HepG2 (cell line): Measurements from ENCODE around the gene OSGIN1. TPM values are rescaled to one million over a fixed set of nuclear protein-coding genes. Genes with fewer than 3 reads are reported as not detected.

Source experiments
- ADNP ChIP-seq: sonication (generic); formaldehyde crosslinking; IDR thresholded peaks from 2 replicates; pipeline ENCODE4 v1.4.0; 2020; ENCODE audit warnings: missing genetic modification reagents
- ATF7 ChIP-seq, 2 experiments: fragments of 450-650 bp in 1 of 2; sonication (generic) in 1 of 2; formaldehyde crosslinking in 1 of 2; IDR thresholded peaks; 2 replicates each; pipeline versions ENCODE4 v1.4.0 to v1.6.1; 2016 to 2020; ENCODE audit warnings: antibody characterized with exemption in 1 of 2, mild to moderate bottlenecking in 1 of 2, missing genetic modification reagents in 1 of 2
- KDM5B ChIP-seq: sonication (generic); formaldehyde crosslinking; IDR thresholded peaks from 2 replicates; pipeline ENCODE4 v1.4.0; 2020; ENCODE audit warnings: missing genetic modification reagents, mild to moderate bottlenecking, borderline replicate concordance
- MAFG ChIP-seq: sonication (generic); formaldehyde crosslinking; IDR thresholded peaks from 2 replicates; pipeline ENCODE4 v1.5.1; 2020; ENCODE audit warnings: mild to moderate bottlenecking, missing genetic modification reagents
- MED8 ChIP-seq: sonication (generic); formaldehyde crosslinking; IDR thresholded peaks from 2 replicates; pipeline ENCODE4 v1.8.1; 2023; ENCODE audit warnings: mild to moderate bottlenecking, missing genetic modification reagents; ENCODE audit not compliant: insufficient replicate concordance
- MIXL1 ChIP-seq: IDR thresholded peaks from 2 replicates; pipeline ENCODE4 v1.6.1; 2016
- RCOR2 ChIP-seq: IDR thresholded peaks from 2 replicates; pipeline ENCODE4 v1.6.1; 2016; ENCODE audit warnings: missing biosample characterization, missing genetic modification reagents
- U2AF2 ChIP-seq: fragments of 200-400 bp; formaldehyde crosslinking; IDR thresholded peaks from 2 replicates; pipeline ENCODE4 v1.6.1; 2017; ENCODE audit warnings: low read depth, mild to moderate bottlenecking, low read length
- ZBTB37 ChIP-seq: sonication (generic); formaldehyde crosslinking; IDR thresholded peaks from 2 replicates; pipeline ENCODE4 v1.4.0; 2020; ENCODE audit warnings: mild to moderate bottlenecking, missing genetic modification reagents
- ZMYM2 ChIP-seq: sonication (generic); formaldehyde crosslinking; IDR thresholded peaks from 2 replicates; pipeline ENCODE4 v1.8.0; 2022; ENCODE audit warnings: mild to moderate bottlenecking, missing genetic modification reagents
- ZNF768 ChIP-seq: sonication (generic); formaldehyde crosslinking; IDR thresholded peaks from 2 replicates; pipeline ENCODE4 v1.4.0; 2020; ENCODE audit warnings: missing genetic modification reagents
- ZNF816 ChIP-seq: sonication (generic); formaldehyde crosslinking; IDR thresholded peaks from 2 replicates; pipeline ENCODE4 v1.8.0; 2022; ENCODE audit warnings: missing genetic modification reagents, mild to moderate bottlenecking, borderline replicate concordance
- polyA plus RNA-seq, 8 experiments: library from polyadenylated mRNA; depleted of rRNA in 3 of 8; stranded (reverse) in 7 of 8; unstranded in 1 of 8; fragments of >200 nt; fragmentation: Illumina TruSeq in 4 of 8; extraction: Trizol in 4 of 8; gene quantifications; 2 replicates each; pipeline versions ENCODE4 v1.2.1 to v1.2.3, GENCODE V29; 2011 to 2016; ENCODE audit warnings: low read depth in 4 of 8, missing spikeins in 1 of 8, mixed read lengths in 1 of 8; ENCODE audit not compliant: insufficient read depth in 1 of 8
- total RNA-seq, 5 experiments: library from RNA; depleted of rRNA; stranded (reverse); fragments of >200 nt; fragmentation: Illumina TruSeq; extraction: Trizol; gene quantifications; 2 replicates each; pipeline ENCODE4 v1.2.3, GENCODE V29; 2016; ENCODE audit warnings: low read depth in 1 of 5
- TF ChIP-seq, protein P1 (sequence below): sonication (generic); formaldehyde crosslinking; IDR thresholded peaks from 2 replicates; pipeline ENCODE4 v1.4.0; 2020; ENCODE audit warnings: mild to moderate bottlenecking, missing genetic modification reagents, borderline replicate concordance
- TF ChIP-seq, protein P2 (sequence below), 2 experiments: fragments of 450-650 bp in 1 of 2; sonication (generic) in 1 of 2; formaldehyde crosslinking in 1 of 2; IDR thresholded peaks; 2 replicates each; pipeline versions ENCODE4 v1.6.1 to v1.8.0; 2016 to 2022; ENCODE audit warnings: antibody characterized with exemption in 1 of 2, mild to moderate bottlenecking in 1 of 2, missing genetic modification reagents in 1 of 2

OSGIN1 gene
- total and polyA plus RNA-seq, 2 of the 13 experiments (the other 11 are each of a cell fraction or from before 2014, with no cell fraction given): 20.5 to 27.1 TPM

- TF ChIP-seq, protein P1, sequence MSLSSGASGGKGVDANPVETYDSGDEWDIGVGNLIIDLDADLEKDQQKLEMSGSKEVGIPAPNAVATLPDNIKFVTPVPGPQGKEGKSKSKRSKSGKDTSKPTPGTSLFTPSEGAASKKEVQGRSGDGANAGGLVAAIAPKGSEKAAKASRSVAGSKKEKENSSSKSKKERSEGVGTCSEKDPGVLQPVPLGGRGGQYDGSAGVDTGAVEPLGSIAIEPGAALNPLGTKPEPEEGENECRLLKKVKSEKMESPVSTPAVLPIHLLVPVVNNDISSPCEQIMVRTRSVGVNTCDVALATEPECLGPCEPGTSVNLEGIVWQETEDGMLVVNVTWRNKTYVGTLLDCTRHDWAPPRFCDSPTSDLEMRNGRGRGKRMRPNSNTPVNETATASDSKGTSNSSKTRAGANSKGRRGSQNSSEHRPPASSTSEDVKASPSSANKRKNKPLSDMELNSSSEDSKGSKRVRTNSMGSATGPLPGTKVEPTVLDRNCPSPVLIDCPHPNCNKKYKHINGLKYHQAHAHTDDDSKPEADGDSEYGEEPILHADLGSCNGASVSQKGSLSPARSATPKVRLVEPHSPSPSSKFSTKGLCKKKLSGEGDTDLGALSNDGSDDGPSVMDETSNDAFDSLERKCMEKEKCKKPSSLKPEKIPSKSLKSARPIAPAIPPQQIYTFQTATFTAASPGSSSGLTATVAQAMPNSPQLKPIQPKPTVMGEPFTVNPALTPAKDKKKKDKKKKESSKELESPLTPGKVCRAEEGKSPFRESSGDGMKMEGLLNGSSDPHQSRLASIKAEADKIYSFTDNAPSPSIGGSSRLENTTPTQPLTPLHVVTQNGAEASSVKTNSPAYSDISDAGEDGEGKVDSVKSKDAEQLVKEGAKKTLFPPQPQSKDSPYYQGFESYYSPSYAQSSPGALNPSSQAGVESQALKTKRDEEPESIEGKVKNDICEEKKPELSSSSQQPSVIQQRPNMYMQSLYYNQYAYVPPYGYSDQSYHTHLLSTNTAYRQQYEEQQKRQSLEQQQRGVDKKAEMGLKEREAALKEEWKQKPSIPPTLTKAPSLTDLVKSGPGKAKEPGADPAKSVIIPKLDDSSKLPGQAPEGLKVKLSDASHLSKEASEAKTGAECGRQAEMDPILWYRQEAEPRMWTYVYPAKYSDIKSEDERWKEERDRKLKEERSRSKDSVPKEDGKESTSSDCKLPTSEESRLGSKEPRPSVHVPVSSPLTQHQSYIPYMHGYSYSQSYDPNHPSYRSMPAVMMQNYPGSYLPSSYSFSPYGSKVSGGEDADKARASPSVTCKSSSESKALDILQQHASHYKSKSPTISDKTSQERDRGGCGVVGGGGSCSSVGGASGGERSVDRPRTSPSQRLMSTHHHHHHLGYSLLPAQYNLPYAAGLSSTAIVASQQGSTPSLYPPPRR (CRISPR knock-in tag): no peak
- TF ChIP-seq, protein P2, sequence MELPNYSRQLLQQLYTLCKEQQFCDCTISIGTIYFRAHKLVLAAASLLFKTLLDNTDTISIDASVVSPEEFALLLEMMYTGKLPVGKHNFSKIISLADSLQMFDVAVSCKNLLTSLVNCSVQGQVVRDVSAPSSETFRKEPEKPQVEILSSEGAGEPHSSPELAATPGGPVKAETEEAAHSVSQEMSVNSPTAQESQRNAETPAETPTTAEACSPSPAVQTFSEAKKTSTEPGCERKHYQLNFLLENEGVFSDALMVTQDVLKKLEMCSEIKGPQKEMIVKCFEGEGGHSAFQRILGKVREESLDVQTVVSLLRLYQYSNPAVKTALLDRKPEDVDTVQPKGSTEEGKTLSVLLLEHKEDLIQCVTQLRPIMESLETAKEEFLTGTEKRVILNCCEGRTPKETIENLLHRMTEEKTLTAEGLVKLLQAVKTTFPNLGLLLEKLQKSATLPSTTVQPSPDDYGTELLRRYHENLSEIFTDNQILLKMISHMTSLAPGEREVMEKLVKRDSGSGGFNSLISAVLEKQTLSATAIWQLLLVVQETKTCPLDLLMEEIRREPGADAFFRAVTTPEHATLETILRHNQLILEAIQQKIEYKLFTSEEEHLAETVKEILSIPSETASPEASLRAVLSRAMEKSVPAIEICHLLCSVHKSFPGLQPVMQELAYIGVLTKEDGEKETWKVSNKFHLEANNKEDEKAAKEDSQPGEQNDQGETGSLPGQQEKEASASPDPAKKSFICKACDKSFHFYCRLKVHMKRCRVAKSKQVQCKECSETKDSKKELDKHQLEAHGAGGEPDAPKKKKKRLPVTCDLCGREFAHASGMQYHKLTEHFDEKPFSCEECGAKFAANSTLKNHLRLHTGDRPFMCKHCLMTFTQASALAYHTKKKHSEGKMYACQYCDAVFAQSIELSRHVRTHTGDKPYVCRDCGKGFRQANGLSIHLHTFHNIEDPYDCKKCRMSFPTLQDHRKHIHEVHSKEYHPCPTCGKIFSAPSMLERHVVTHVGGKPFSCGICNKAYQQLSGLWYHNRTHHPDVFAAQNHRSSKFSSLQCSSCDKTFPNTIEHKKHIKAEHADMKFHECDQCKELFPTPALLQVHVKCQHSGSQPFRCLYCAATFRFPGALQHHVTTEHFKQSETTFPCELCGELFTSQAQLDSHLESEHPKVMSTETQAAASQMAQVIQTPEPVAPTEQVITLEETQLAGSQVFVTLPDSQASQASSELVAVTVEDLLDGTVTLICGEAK (IDR thresholded peaks at IDR 0.05): no peak
- TF ChIP-seq, protein P2 (CRISPR knock-in tag; IDR thresholded peaks at IDR 0.05): no peak
- TF ChIP-seq ATF7 (IDR thresholded peaks at IDR 0.05) (no peak), ATF7 (CRISPR knock-in tag; IDR thresholded peaks at IDR 0.05) (0 out of 2 replicates have a peak, but pooled peaks have one; percentile 16), KDM5B (CRISPR knock-in tag) (no peak), ZBTB37 (0 out of 2 replicates have a peak, but pooled peaks have one; percentile 20), MIXL1 (no peak), ADNP (CRISPR knock-in tag) (peak; percentile 65; the same call in 1 of the 2 replicates), RCOR2 (peak; percentile 66; the same call in 1 of the 2 replicates), U2AF2 (no peak), MED8 (no peak), ZMYM2 (CRISPR knock-in tag) (0 out of 2 replicates have a peak, but pooled peaks have one; percentile 2), MAFG (CRISPR knock-in tag) (no peak), ZNF816 (peak; percentile 53; the same call in 1 of the 2 replicates), ZNF768 (0 out of 2 replicates have a peak, but pooled peaks have one; percentile 22)
These were observed 477 bp upstream of the OSGIN1 start (continued) for GRCh38 chr16:83952587-83952939.
